SK-N-SH treated with all-trans-retinoic acid at 6 μM for 48 hours (cell line): Measurements from ENCODE around the gene SLC26A9.

Experiments used
- ATAC-seq: fragments of 200-7000 bp; cut with Tn5 transposase; 3 replicates; pipeline ENCODE4 v1.9.1; 2020; ENCODE audit warnings: mild to moderate bottlenecking, moderate library complexity
- ARNTL ChIP-seq: fragments of 450-650 bp; formaldehyde crosslinking; IDR thresholded peaks from 2 replicates; pipeline ENCODE4 v1.5.0; 2020; ENCODE audit warnings: low read depth, mild to moderate bottlenecking, moderate library complexity, borderline replicate concordance
- CSDC2 ChIP-seq: fragments of 250-450 bp; sonication (Bioruptor Pico); IDR thresholded peaks from 2 replicates; pipeline ENCODE4 v1.5.0; 2020; ENCODE audit warnings: mild to moderate bottlenecking, moderate library complexity
- CSRNP3 ChIP-seq: fragments of 250-450 bp; sonication (Bioruptor Pico); IDR thresholded peaks from 2 replicates; pipeline ENCODE4 v1.5.1; 2021; ENCODE audit warnings: mild to moderate bottlenecking, moderate library complexity
- ESRRG ChIP-seq: fragments of 250-450 bp; sonication (Bioruptor Pico); IDR thresholded peaks from 2 replicates; pipeline ENCODE4 v1.6.1; 2021; ENCODE audit warnings: mild to moderate bottlenecking
- GLIS3 ChIP-seq: fragments of 250-450 bp; sonication (Bioruptor Pico); IDR thresholded peaks from 2 replicates; pipeline ENCODE4 v1.5.0; 2020; ENCODE audit warnings: mild to moderate bottlenecking, moderate library complexity
- ISL1 ChIP-seq: fragments of 250-450 bp; sonication (Bioruptor Pico); IDR thresholded peaks from 2 replicates; pipeline ENCODE4 v2.1.2; 2022; ENCODE audit warnings: mild to moderate bottlenecking, moderate library complexity
- OSR1 ChIP-seq: fragments of 250-450 bp; sonication (Bioruptor Pico); IDR thresholded peaks from 2 replicates; pipeline ENCODE4 v1.8.0; 2022; ENCODE audit warnings: moderate library complexity, mild to moderate bottlenecking, inconsistent platforms
- PPARA ChIP-seq: fragments of 250-450 bp; sonication (Bioruptor Pico); IDR thresholded peaks from 2 replicates; pipeline ENCODE4 v1.5.0; 2020; ENCODE audit warnings: mild to moderate bottlenecking, borderline replicate concordance
- SNAI2 ChIP-seq: fragments of 250-450 bp; sonication (Bioruptor Pico); IDR thresholded peaks from 2 replicates; pipeline ENCODE4 v1.5.0; 2020; ENCODE audit warnings: mild to moderate bottlenecking, moderate library complexity
- TCF4 ChIP-seq: fragments of 250-450 bp; sonication (Bioruptor Pico); IDR thresholded peaks from 2 replicates; pipeline ENCODE4 v1.8.0; 2021; ENCODE audit warnings: mild to moderate bottlenecking, moderate library complexity, borderline replicate concordance
- TOX ChIP-seq: fragments of 250-450 bp; sonication (Bioruptor Pico); IDR thresholded peaks from 2 replicates; pipeline ENCODE4 v1.8.0; 2021; ENCODE audit warnings: mild to moderate bottlenecking, moderate library complexity, borderline replicate concordance
- TSHZ2 ChIP-seq: fragments of 250-450 bp; sonication (Bioruptor Pico); IDR thresholded peaks from 2 replicates; pipeline ENCODE4 v1.5.0; 2020; ENCODE audit warnings: mild to moderate bottlenecking, moderate library complexity
- ZC3H10 ChIP-seq: fragments of 250-450 bp; sonication (Bioruptor Pico); IDR thresholded peaks from 2 replicates; pipeline ENCODE4 v1.5.1; 2021; ENCODE audit warnings: mild to moderate bottlenecking, moderate library complexity
- ZFP3 ChIP-seq: fragments of 250-450 bp; sonication (Bioruptor Pico); IDR thresholded peaks from 2 replicates; pipeline ENCODE4 v1.5.0; 2020; ENCODE audit warnings: mild to moderate bottlenecking, moderate library complexity
- ZFP30 ChIP-seq: fragments of 450-650 bp; formaldehyde crosslinking; IDR thresholded peaks from 2 replicates; pipeline ENCODE4 v1.5.0; 2022; ENCODE audit warnings: mild to moderate bottlenecking, moderate library complexity
- ZNF565 ChIP-seq: fragments of 450-650 bp; formaldehyde crosslinking; conservative IDR thresholded peaks from 2 replicates; pipeline ENCODE4 v1.5.0; 2020; ENCODE audit warnings: low read depth, mild to moderate bottlenecking, moderate library complexity
- ZNF70 ChIP-seq: fragments of 450-650 bp; formaldehyde crosslinking; IDR thresholded peaks from 2 replicates; pipeline ENCODE4 v1.5.0; 2020; ENCODE audit warnings: mild to moderate bottlenecking, moderate library complexity
- ZNF8 ChIP-seq: fragments of 450-650 bp; formaldehyde crosslinking; IDR thresholded peaks from 2 replicates; pipeline ENCODE4 v1.5.0; 2020; ENCODE audit warnings: mild to moderate bottlenecking, moderate library complexity
- TF ChIP-seq, protein P1 (sequence below): fragments of 250-450 bp; sonication (Bioruptor Pico); IDR thresholded peaks from 2 replicates; pipeline ENCODE4 v1.8.0; 2021; ENCODE audit warnings: low read depth, mild to moderate bottlenecking, moderate library complexity, borderline replicate concordance

The SLC26A9 gene

GRCh38 chr1:205972491-205973168 lies 29.4 kb upstream of the SLC26A9 start (continued):
- TF ChIP-seq CSRNP3 (CRISPR knock-in tag) (no peak), OSR1 (CRISPR knock-in tag) (no peak), ARNTL (CRISPR knock-in tag) (no peak), ZFP3 (CRISPR knock-in tag) (no peak), GLIS3 (CRISPR knock-in tag) (no peak), ZNF8 (CRISPR knock-in tag) (no peak), ESRRG (CRISPR knock-in tag) (no peak), ISL1 (CRISPR knock-in tag) (no peak), TCF4 (CRISPR knock-in tag) (no peak)

- no peak for ATAC-seq
- no peak for TF ChIP-seq TOX (CRISPR knock-in tag)
- no peak for TF ChIP-seq ARNTL (CRISPR knock-in tag)
- TF ChIP-seq TSHZ2 (CRISPR knock-in tag): no peak
- no peak for TF ChIP-seq PPARA
- TF ChIP-seq, protein P1, sequence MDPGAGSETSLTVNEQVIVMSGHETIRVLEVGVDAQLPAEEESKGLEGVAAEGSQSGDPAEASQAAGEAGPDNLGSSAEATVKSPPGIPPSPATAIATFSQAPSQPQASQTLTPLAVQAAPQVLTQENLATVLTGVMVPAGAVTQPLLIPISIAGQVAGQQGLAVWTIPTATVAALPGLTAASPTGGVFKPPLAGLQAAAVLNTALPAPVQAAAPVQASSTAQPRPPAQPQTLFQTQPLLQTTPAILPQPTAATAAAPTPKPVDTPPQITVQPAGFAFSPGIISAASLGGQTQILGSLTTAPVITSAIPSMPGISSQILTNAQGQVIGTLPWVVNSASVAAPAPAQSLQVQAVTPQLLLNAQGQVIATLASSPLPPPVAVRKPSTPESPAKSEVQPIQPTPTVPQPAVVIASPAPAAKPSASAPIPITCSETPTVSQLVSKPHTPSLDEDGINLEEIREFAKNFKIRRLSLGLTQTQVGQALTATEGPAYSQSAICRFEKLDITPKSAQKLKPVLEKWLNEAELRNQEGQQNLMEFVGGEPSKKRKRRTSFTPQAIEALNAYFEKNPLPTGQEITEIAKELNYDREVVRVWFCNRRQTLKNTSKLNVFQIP (CRISPR knock-in tag): no peak
- TF ChIP-seq ZNF565 (CRISPR knock-in tag): no peak
- no peak for TF ChIP-seq ESRRG (CRISPR knock-in tag)
- TF ChIP-seq ZNF8 (CRISPR knock-in tag): no peak
- TF ChIP-seq ZFP30 (CRISPR knock-in tag): no peak
- TF ChIP-seq OSR1 (CRISPR knock-in tag): no peak
- TF ChIP-seq ZFP3 (CRISPR knock-in tag): no peak
- TF ChIP-seq ZNF70: no peak
- TF ChIP-seq, all 23 proteins: peak for 0
Observed at GRCh38 chr1:205972081-205972480, 28.8 kb upstream of the SLC26A9 start.

GRCh38 chr1:205971082-205971481 lies 27.8 kb upstream of the SLC26A9 start:
- ATAC-seq: no peak
- no peak for TF ChIP-seq TSHZ2 (CRISPR knock-in tag)
- no peak for TF ChIP-seq ARNTL (CRISPR knock-in tag)
- TF ChIP-seq CSDC2 (CRISPR knock-in tag): no peak
- no peak for TF ChIP-seq ZFP30 (CRISPR knock-in tag)
- TF ChIP-seq SNAI2 (CRISPR knock-in tag): no peak
- TF ChIP-seq ZC3H10: no peak
- TF ChIP-seq CSRNP3 (CRISPR knock-in tag): no peak
